Fibroblast of skin of abdomen (primary cell): ENCODE measurements around the gene HNRNPU. TPM values are rescaled to one million over a fixed set of nuclear protein-coding genes. Genes with fewer than 3 reads are reported as not detected.
A peak's percentile ranks its signal among the peaks of the same experiment; 100 is the strongest.

Experiments used
- DNase-seq: peaks from one replicate; pipeline ENCODE4 v3.0.0-alpha.2; 2013
- polyA plus RNA-seq, 2 experiments: library from polyadenylated mRNA; unstranded; fragments of 120-200 nt; gene quantifications; one replicate each; pipeline ENCODE4 v1.2.1, GENCODE V29; 2013; ENCODE audit not compliant: insufficient read length in 2 of 2

HNRNPU gene
- 348 TPM for polyA plus RNA-seq (2013, experiment 1 of 2; ENCODE audit: insufficient read length)
- 323 TPM for polyA plus RNA-seq (2013, experiment 2 of 2; ENCODE audit: insufficient read length)

- DNase-seq: peak; percentile 97
Measured at GRCh38 chr1:244864253-244865027, at the start of gene HNRNPU. Gene HNRNPU, minus strand, starts transcription at chr1:244864543. Its CDS starts 236 bp downstream, at chr1:244864307.

- no peak for DNase-seq
Measured at GRCh38 chr1:244913806-244914205, 49.5 kb upstream of the HNRNPU start.

- DNase-seq: no peak
Measured at GRCh38 chr1:244904119-244904518, 39.8 kb upstream of the HNRNPU start.

- DNase-seq: no peak
Measured at GRCh38 chr1:244901400-244902015, 37.2 kb upstream of the HNRNPU start.

GRCh38 chr1:244897476-244898254, 33.3 kb upstream of the HNRNPU start:
- DNase-seq: no peak

GRCh38 chr1:244896550-244896949, 32.2 kb upstream of the HNRNPU start:
- DNase-seq: peak; percentile 20

- DNase-seq: no peak
Measured at GRCh38 chr1:244893836-244894235, 29.5 kb upstream of the HNRNPU start.

GRCh38 chr1:244887281-244887680, 22.9 kb upstream of the HNRNPU start:
- DNase-seq: no peak

- no peak for DNase-seq
Measured at GRCh38 chr1:244881552-244882280, 17.4 kb upstream of the HNRNPU start.

GRCh38 chr1:244878681-244879080, 14.3 kb upstream of the HNRNPU start:
- DNase-seq: no peak

- no peak for DNase-seq
Measured at GRCh38 chr1:244876228-244876910, 12.0 kb upstream of the HNRNPU start.

- DNase-seq: no peak
Measured at GRCh38 chr1:244874974-244875579, 10.7 kb upstream of the HNRNPU start.

GRCh38 chr1:244869950-244870349, 5.6 kb upstream of the HNRNPU start:
- no peak for DNase-seq

GRCh38 chr1:244869364-244869827, 5.1 kb upstream of the HNRNPU start:
- no peak for DNase-seq

GRCh38 chr1:244868484-244869363, 4.4 kb upstream of the HNRNPU start:
- DNase-seq: no peak

- DNase-seq: no peak
Measured at GRCh38 chr1:244866355-244866754, 2.0 kb upstream of the HNRNPU start.

- no peak for DNase-seq
Measured at GRCh38 chr1:244865820-244866219, 1.5 kb upstream of the HNRNPU start.

- DNase-seq: no peak
Measured at GRCh38 chr1:244865028-244865371, 657 bp upstream of the HNRNPU start.

- DNase-seq: no peak
Measured at GRCh38 chr1:244863491-244864252, 671 bp downstream of the HNRNPU start.
